Measurements from ENCODE around the gene C19orf44. TPM values are rescaled to one million over a fixed set of nuclear protein-coding genes. Genes with fewer than 3 reads are reported as not detected.
"Not testable (repeated sequence)": the region's sequence is repeated elsewhere in the genome, so short reads cannot be mapped to it uniquely, and the experiment has no call there.

The C19orf44 gene
- total RNA-seq, 2 experiments from 2014 or later = 6.8 to 7.6 TPM

- no peaks in the 10 kb centered on the region for H3K9me2 ChIP-seq (ENCODE audit: insufficient read depth, low read length)
- POLR2A ChIA-PET = no interaction called here
- no peak for DNase-seq (ENCODE audit: low spot score)
- no peaks in the 10 kb centered on the region for H3K79me2 ChIP-seq (ENCODE audit: insufficient read depth, low read depth, low read length)
- no peak overlapping the region for H3K4me3 ChIP-seq (ENCODE audit: low read depth, low read length, poor library complexity, severe bottlenecking)
- H3K4me2 ChIP-seq (ENCODE audit: low read length) = no peak overlapping the region
- no peak overlapping the region for H3K27ac ChIP-seq (ENCODE audit: low read depth, low read length, poor library complexity, severe bottlenecking)
- H2AFZ ChIP-seq (ENCODE audit: low read length) = no peak overlapping the region
- no TSS peak for BruUV-seq (replicated peaks)
- H3K4me1 ChIP-seq (ENCODE audit: insufficient read depth, low read length, poor library complexity, severe bottlenecking) = no peaks in the 10 kb centered on the region
- no peak for TF ChIP-seq EZH2phosphoT487 (IDR thresholded peaks at IDR 0.05; ENCODE audit: borderline replicate concordance, low read depth, low read length)
- TF ChIP-seq, protein P1, sequence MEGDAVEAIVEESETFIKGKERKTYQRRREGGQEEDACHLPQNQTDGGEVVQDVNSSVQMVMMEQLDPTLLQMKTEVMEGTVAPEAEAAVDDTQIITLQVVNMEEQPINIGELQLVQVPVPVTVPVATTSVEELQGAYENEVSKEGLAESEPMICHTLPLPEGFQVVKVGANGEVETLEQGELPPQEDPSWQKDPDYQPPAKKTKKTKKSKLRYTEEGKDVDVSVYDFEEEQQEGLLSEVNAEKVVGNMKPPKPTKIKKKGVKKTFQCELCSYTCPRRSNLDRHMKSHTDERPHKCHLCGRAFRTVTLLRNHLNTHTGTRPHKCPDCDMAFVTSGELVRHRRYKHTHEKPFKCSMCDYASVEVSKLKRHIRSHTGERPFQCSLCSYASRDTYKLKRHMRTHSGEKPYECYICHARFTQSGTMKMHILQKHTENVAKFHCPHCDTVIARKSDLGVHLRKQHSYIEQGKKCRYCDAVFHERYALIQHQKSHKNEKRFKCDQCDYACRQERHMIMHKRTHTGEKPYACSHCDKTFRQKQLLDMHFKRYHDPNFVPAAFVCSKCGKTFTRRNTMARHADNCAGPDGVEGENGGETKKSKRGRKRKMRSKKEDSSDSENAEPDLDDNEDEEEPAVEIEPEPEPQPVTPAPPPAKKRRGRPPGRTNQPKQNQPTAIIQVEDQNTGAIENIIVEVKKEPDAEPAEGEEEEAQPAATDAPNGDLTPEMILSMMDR (conservative IDR thresholded peaks at IDR 0.05; ENCODE audit: low read length) = no peak
- H3K36me3 ChIP-seq (ENCODE audit: insufficient read depth, low read length) = peaks cover 30% of the 10 kb centered on the region
- CTCF ChIA-PET (ENCODE audit: unreplicated experiment) = no interaction called here
- H3K9me3 ChIP-seq (ENCODE audit: low read length) = no peaks in the 10 kb centered on the region
- intact Hi-C loops (cut with micrococcal nuclease; ENCODE audit: unreplicated experiment) = no loop called here
- H4K20me1 ChIP-seq (ENCODE audit: insufficient read depth, low read length) = no peaks in the 10 kb centered on the region
These were observed 10.8 kb downstream of the C19orf44 start for GRCh38 chr19:16506961-16507360.

GRCh38 chr19:16508546-16508945, 12.4 kb downstream of the C19orf44 start:
- no TSS peak for BruUV-seq (replicated peaks)
- intact Hi-C loops (cut with micrococcal nuclease; ENCODE audit: unreplicated experiment) = no loop called here
- Histone ChIP-seq H3K4me1 (ENCODE audit: insufficient read depth, low read length, poor library complexity, severe bottlenecking) (no peaks in the 10 kb centered on the region), H3K4me3 (ENCODE audit: low read depth, low read length, poor library complexity, severe bottlenecking) (no peak overlapping the region), H3K79me2 (ENCODE audit: insufficient read depth, low read depth, low read length) (no peaks in the 10 kb centered on the region), H3K27ac (ENCODE audit: low read depth, low read length, poor library complexity, severe bottlenecking) (no peak overlapping the region), H3K9me3 (ENCODE audit: low read length) (no peaks in the 10 kb centered on the region), H2AFZ (ENCODE audit: low read length) (no peak overlapping the region), H4K20me1 (ENCODE audit: insufficient read depth, low read length) (no peaks in the 10 kb centered on the region), H3K9me2 (ENCODE audit: insufficient read depth, low read length) (no peaks in the 10 kb centered on the region), H3K4me2 (ENCODE audit: low read length) (no peak overlapping the region), H3K36me3 (ENCODE audit: insufficient read depth, low read length) (peaks cover 28% of the 10 kb centered on the region)
- TF ChIP-seq EZH2phosphoT487 (IDR thresholded peaks at IDR 0.05; ENCODE audit: borderline replicate concordance, low read depth, low read length) = no peak
- TF ChIP-seq, protein P1 (conservative IDR thresholded peaks at IDR 0.05; ENCODE audit: low read length) = no peak
- DNase-seq (ENCODE audit: low spot score) = no peak
- CTCF ChIA-PET (ENCODE audit: unreplicated experiment) = no interaction called here
- POLR2A ChIA-PET = interaction anchor here (0.6 kb wide), 1 partner anchor 67 kb away, joined by 4 read pairs; no protein-coding TSS in a partner anchor

DNA sequence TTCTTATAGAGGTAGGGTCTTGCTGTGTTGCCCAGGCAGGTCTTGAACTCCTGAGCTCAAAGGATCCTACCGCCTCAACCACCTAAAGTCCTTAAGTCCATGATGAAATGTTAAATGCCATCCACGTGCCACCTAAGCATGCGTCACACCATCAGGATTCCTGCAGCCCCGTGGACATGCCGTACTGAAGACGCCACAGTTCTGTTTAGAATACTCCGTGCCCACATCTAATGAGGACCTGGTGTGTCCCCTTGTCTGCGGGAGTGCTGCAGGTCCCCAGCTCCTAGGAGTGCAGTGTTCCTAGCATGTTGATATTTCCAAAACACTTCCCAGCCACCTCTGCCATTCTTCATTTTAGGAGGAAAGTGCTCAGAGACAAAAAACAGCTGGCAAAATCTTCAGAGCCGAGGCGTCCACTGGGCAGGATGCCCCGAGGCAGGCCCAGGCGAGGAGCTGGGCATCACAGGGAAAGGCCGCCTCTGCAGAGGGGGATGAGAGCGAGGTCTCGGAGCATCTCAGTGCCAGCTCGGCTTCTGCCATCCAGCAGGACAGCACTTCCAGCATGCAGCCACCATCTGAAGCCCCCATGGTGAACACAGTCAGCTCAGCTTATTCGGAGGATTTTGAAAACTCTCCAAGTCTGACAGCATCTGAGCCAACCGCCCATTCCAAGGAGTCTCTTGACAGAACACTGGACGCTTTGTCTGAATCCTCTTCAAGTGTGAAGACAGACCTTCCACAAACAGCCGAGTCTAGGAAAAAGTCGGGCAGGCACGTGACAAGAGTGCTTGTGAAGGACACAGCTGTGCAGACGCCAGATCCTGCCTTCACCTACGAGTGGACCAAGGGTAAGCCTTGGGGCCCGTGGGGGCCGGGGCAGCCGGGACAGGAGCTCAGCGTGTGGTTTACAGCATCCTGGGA, 13.2 kb downstream of the C19orf44 start:
- H3K27ac ChIP-seq (ENCODE audit: low read depth, low read length, poor library complexity, severe bottlenecking) = no peak overlapping the region
- POLR2A ChIA-PET = no interaction called here
- H3K4me2 ChIP-seq (ENCODE audit: low read length) = no peak overlapping the region
- intact Hi-C loops (cut with micrococcal nuclease; ENCODE audit: unreplicated experiment) = no loop called here
- TF ChIP-seq, protein P1 (conservative IDR thresholded peaks at IDR 0.05; ENCODE audit: low read length) = no peak
- no peak for TF ChIP-seq EZH2phosphoT487 (IDR thresholded peaks at IDR 0.05; ENCODE audit: borderline replicate concordance, low read depth, low read length)
- no TSS peak for BruUV-seq (replicated peaks)
- no peak overlapping the region for H2AFZ ChIP-seq (ENCODE audit: low read length)
- no peaks in the 10 kb centered on the region for H4K20me1 ChIP-seq (ENCODE audit: insufficient read depth, low read length)
- no peaks in the 10 kb centered on the region for H3K9me3 ChIP-seq (ENCODE audit: low read length)
- no peak for DNase-seq (ENCODE audit: low spot score)
- H3K4me1 ChIP-seq (ENCODE audit: insufficient read depth, low read length, poor library complexity, severe bottlenecking) = no peaks in the 10 kb centered on the region
- peaks cover 22% of the 10 kb centered on the region for H3K36me3 ChIP-seq (ENCODE audit: insufficient read depth, low read length)
- CTCF ChIA-PET (ENCODE audit: unreplicated experiment) = no interaction called here
- no peaks in the 10 kb centered on the region for H3K79me2 ChIP-seq (ENCODE audit: insufficient read depth, low read depth, low read length)
- no peaks in the 10 kb centered on the region for H3K9me2 ChIP-seq (ENCODE audit: insufficient read depth, low read length)
- no peak overlapping the region for H3K4me3 ChIP-seq (ENCODE audit: low read depth, low read length, poor library complexity, severe bottlenecking)

GRCh38 chr19:16512611-16513010, 16.4 kb downstream of the C19orf44 start:
- DNase-seq (ENCODE audit: low spot score); POLR2A ChIA-PET; H4K20me1 ChIP-seq (ENCODE audit: insufficient read depth, low read length): not testable (repeated sequence)

More at GRCh38 chr19:16512611-16513010, 16.4 kb downstream of the C19orf44 start:
- CTCF ChIA-PET (ENCODE audit: unreplicated experiment); H3K4me1 ChIP-seq (ENCODE audit: insufficient read depth, low read length, poor library complexity, severe bottlenecking); intact Hi-C loops (cut with micrococcal nuclease; ENCODE audit: unreplicated experiment); H2AFZ ChIP-seq (ENCODE audit: low read length); H3K9me3 ChIP-seq (ENCODE audit: low read length); H3K27ac ChIP-seq (ENCODE audit: low read depth, low read length, poor library complexity, severe bottlenecking); H3K4me2 ChIP-seq (ENCODE audit: low read length); H3K4me3 ChIP-seq (ENCODE audit: low read depth, low read length, poor library complexity, severe bottlenecking); H3K9me2 ChIP-seq (ENCODE audit: insufficient read depth, low read length); H3K79me2 ChIP-seq (ENCODE audit: insufficient read depth, low read depth, low read length): not testable (repeated sequence)
- peaks cover 46% of the 10 kb centered on the region for H3K36me3 ChIP-seq (ENCODE audit: insufficient read depth, low read length)
- BruUV-seq (replicated peaks) = TSS peak; percentile 41
